A673 (cell line): Measurements from ENCODE around the gene SLC25A21. TPM values are rescaled to one million over a fixed set of nuclear protein-coding genes. Genes with fewer than 3 reads are reported as not detected.

ENCODE experiments used
- BruUV-seq: library from RNA; stranded (reverse); fragments of 400-500 nt; replicated peaks from 2 replicates; lab custom pipeline; 2021; lab: Mats Ljungman, UMichigan
- CTCF ChIA-PET: fragments of 300-600 bp; sonication (Branson Sonifier 250); formaldehyde crosslinking; loops from one replicate; lab custom pipeline; 2022; ENCODE audit warnings: antibody characterized with exemption; lab: Charles Lee
- POLR2A ChIA-PET: fragments of 300-600 bp; sonication (Branson Sonifier 250); formaldehyde crosslinking; loops from one replicate; lab custom pipeline; 2022; ENCODE audit warnings: antibody characterized with exemption; ENCODE audit not compliant: low non-redundant PET; lab: Charles Lee
- DNase-seq: peaks from one replicate; pipeline ENCODE4 v3.0.0-alpha.2; 2015; ENCODE audit warnings: low spot score
- H3K27ac ChIP-seq: fragments of 200-600 bp; sonication (generic); 2 replicates; pipeline ENCODE4 v1.5.1; 2016; ENCODE audit warnings: mixed run types, low read depth, mild to moderate bottlenecking, mixed read lengths, antibody characterized with exemption, low read length; ENCODE audit not compliant: poor library complexity, severe bottlenecking
- H3K27me3 ChIP-seq: fragments of 200-600 bp; sonication (generic); replicated peaks from 2 replicates; pipeline ENCODE4 v1.6.1; 2017; ENCODE audit warnings: mixed run types, low read depth, mild to moderate bottlenecking, mixed read lengths, antibody characterized with exemption, low read length; ENCODE audit not compliant: insufficient read depth, poor library complexity
- H3K36me3 ChIP-seq: fragments of 200-600 bp; sonication (generic); 2 replicates; pipeline ENCODE4 v1.6.1; 2016; ENCODE audit warnings: mixed run types, mild to moderate bottlenecking, mixed read lengths, antibody characterized with exemption, low read length; ENCODE audit not compliant: insufficient read depth, poor library complexity, severe bottlenecking
- H3K4me1 ChIP-seq: fragments of 200-600 bp; sonication (generic); 2 replicates; pipeline ENCODE4 v1.6.1; 2017; ENCODE audit warnings: mixed run types, mild to moderate bottlenecking, mixed read lengths, antibody characterized with exemption, low read length; ENCODE audit not compliant: insufficient read depth, poor library complexity, severe bottlenecking
- H3K4me3 ChIP-seq: fragments of 200-600 bp; sonication (generic); 2 replicates; pipeline ENCODE4 v1.5.1; 2016; ENCODE audit warnings: low read depth, mixed run types, mild to moderate bottlenecking, mixed read lengths, low read length; ENCODE audit not compliant: poor library complexity, severe bottlenecking
- H3K9me3 ChIP-seq: fragments of 200-600 bp; sonication (generic); 2 replicates; pipeline ENCODE4 v1.6.1; 2016; ENCODE audit warnings: mixed run types, low read depth, mild to moderate bottlenecking, mixed read lengths, antibody characterized with exemption, low read length; ENCODE audit not compliant: poor library complexity, severe bottlenecking
- EZH2 ChIP-seq: fragments of 200-600 bp; sonication (generic); IDR thresholded peaks from 2 replicates; pipeline ENCODE4 v1.6.1; 2017; ENCODE audit warnings: borderline replicate concordance, low read depth, mild to moderate bottlenecking, mixed read lengths, antibody characterized with exemption, low read length; ENCODE audit not compliant: poor library complexity, severe bottlenecking
- intact Hi-C: fragments of 100-400 bp; cut with micrococcal nuclease; formaldehyde crosslinking; loops from one replicate; pipeline ENCODE4 v1.10.0; 2022; ENCODE audit not compliant: unreplicated experiment
- total RNA-seq: library from RNA; stranded (reverse); gene quantifications from 2 replicates; pipeline ENCODE4 v1.2.3, GENCODE V29; 2021
- TF ChIP-seq, protein P1 (sequence below): fragments of 300-800, 200-600 bp; sonication (generic); conservative IDR thresholded peaks from 2 replicates; pipeline ENCODE4 v1.5.1; 2017; ENCODE audit warnings: low read depth, mild to moderate bottlenecking, antibody characterized with exemption, low read length, moderate library complexity, mixed read lengths

SLC25A21 gene
- total RNA-seq, 1 experiment from 2014 or later: 4.7 TPM

DNA sequence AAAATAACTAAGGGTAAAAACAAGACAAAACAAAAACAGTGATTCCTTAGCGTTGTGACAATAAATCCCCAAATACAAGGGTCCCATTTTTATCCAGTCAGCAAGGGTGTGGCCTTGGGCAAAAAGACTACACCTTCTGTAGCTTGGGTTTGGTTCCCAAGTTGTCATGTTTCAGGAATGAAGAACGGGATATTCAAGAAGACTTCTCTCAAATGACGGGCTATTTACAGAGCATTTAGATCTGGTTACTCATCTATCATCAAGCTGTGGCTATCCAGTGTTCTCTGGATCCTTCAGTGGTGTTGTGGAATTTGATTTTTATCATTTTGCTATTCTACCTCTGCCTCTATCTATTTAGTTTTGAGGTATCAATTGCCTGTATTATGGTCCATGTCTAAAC is 219.7 kb downstream of the SLC25A21 start:
- H3K4me3 ChIP-seq: no peak overlapping the region
- no peak overlapping the region for H3K27ac ChIP-seq

DNA sequence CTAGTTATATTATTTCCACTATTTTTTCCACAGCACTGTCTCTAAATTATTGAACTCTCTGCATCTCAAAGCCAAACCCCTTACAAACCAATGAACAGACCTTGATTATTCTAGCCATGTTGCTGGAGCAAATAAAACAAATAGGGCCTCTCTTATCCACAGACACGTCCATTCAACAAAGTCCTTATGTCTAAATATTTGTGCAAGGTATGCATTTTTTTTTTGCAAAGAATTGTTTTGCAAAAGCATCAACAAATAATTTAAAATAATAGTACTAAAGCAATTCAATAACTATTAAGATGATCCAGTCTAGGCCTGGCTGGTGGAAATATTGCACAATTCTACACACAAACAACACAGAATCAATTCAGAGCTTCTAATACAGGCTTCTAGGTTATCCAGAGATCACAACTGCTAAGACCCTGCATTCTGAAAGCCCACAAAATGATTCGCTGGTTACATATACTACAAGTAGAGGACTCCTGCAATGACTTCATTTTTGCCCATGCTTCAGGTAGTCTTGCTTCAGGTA is 221.0 kb downstream of the SLC25A21 start:
- intact Hi-C loops: no loop called here
- no peak for TF ChIP-seq EZH2
- TF ChIP-seq, protein P1, sequence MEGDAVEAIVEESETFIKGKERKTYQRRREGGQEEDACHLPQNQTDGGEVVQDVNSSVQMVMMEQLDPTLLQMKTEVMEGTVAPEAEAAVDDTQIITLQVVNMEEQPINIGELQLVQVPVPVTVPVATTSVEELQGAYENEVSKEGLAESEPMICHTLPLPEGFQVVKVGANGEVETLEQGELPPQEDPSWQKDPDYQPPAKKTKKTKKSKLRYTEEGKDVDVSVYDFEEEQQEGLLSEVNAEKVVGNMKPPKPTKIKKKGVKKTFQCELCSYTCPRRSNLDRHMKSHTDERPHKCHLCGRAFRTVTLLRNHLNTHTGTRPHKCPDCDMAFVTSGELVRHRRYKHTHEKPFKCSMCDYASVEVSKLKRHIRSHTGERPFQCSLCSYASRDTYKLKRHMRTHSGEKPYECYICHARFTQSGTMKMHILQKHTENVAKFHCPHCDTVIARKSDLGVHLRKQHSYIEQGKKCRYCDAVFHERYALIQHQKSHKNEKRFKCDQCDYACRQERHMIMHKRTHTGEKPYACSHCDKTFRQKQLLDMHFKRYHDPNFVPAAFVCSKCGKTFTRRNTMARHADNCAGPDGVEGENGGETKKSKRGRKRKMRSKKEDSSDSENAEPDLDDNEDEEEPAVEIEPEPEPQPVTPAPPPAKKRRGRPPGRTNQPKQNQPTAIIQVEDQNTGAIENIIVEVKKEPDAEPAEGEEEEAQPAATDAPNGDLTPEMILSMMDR: no peak
- ChIA-PET CTCF (no interaction called here), POLR2A (no interaction called here)
- Histone ChIP-seq H3K27me3 (no peaks in the 10 kb centered on the region), H3K27ac (no peak overlapping the region), H3K36me3 (no peaks in the 10 kb centered on the region), H3K4me1 (peaks cover 5% of the 10 kb centered on the region), H3K9me3 (no peaks in the 10 kb centered on the region), H3K4me3 (no peak overlapping the region)
- no peak for DNase-seq
- no TSS peak for BruUV-seq

More for the DNA sequence above, 219.7 kb downstream of the SLC25A21 start:
- no peak for DNase-seq
- CTCF ChIA-PET: no interaction called here
- Histone ChIP-seq H3K36me3 (no peaks in the 10 kb centered on the region), H3K4me1 (peaks cover 5% of the 10 kb centered on the region), H3K9me3 (no peaks in the 10 kb centered on the region), H3K27me3 (no peaks in the 10 kb centered on the region)
- POLR2A ChIA-PET: no interaction called here
- no TSS peak for BruUV-seq
- TF ChIP-seq, protein P1: no peak
- no peak for TF ChIP-seq EZH2
- intact Hi-C loops: no loop called here

GRCh38 chr14:36950812-36951211 is 221.6 kb downstream of the SLC25A21 start:
- H3K4me1 ChIP-seq: peaks cover 5% of the 10 kb centered on the region
- ChIA-PET POLR2A (no interaction called here), CTCF (no interaction called here)
- no peak overlapping the region for H3K4me3 ChIP-seq
- no peak for DNase-seq
- no TSS peak for BruUV-seq
- H3K27me3 ChIP-seq: no peaks in the 10 kb centered on the region
- intact Hi-C loops: no loop called here
- H3K36me3 ChIP-seq: no peaks in the 10 kb centered on the region
- H3K27ac ChIP-seq: no peak overlapping the region
- no peaks in the 10 kb centered on the region for H3K9me3 ChIP-seq
- no peak for TF ChIP-seq EZH2
- TF ChIP-seq, protein P1: no peak
